Measurements from ENCODE around the gene CWC27.

- TF ChIP-seq POLR2AphosphoS5 (IDR thresholded peaks at IDR 0.05) (no peak), CTCF (IDR thresholded peaks at IDR 0.05) (no peak), POLR2A (IDR thresholded peaks at IDR 0.05) (no peak)
Measured at GRCh38 chr5:65041296-65042158, 272.8 kb downstream of the CWC27 start.
